HG03066 (cell line): ENCODE results near the gene LDLRAD2.
"Not testable (repeated sequence)": the region's sequence is repeated elsewhere in the genome, so short reads cannot be mapped to it uniquely, and the experiment has no call there.

Source experiments
- ATAC-seq: cut with Tn5 transposase; IDR thresholded peaks from one replicate; pipeline ENCODE4 v1.9.1; 2021; ENCODE audit warnings: low read depth; ENCODE audit not compliant: unreplicated experiment

The LDLRAD2 gene

DNA sequence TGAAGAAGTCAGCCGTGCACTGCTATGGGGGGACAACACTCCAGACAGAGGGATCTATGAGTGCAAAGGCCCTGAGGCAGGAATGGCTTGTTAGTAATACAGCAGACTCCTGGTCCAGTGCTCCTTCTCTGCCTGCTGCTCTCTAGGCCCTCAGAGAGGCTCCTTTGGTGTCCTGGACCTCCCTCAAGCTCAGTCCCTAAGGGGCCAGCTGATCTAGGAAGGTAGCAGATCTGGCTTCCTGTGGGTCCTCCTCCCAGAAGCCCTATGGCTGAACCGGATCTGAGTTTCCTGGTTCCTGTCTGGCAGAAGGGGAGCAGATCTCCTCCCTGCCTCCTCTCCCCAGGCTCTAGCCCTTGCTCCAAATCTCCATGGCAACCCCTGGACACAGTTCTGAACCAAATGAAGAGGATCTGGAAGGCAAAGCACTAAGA, at the start of gene LDLRAD2:
Gene LDLRAD2, plus strand, starts transcription at position 391 of the 431 bp plus-strand sequence. CDS start 187 bp downstream, outside the sequence.
- ATAC-seq, result no peak

- no peak for ATAC-seq
Measured at GRCh38 chr1:21763236-21763635, 48.8 kb upstream of the LDLRAD2 start.

GRCh38 chr1:21763694-21764419, 48.2 kb upstream of the LDLRAD2 start:
- ATAC-seq, result no peak

DNA sequence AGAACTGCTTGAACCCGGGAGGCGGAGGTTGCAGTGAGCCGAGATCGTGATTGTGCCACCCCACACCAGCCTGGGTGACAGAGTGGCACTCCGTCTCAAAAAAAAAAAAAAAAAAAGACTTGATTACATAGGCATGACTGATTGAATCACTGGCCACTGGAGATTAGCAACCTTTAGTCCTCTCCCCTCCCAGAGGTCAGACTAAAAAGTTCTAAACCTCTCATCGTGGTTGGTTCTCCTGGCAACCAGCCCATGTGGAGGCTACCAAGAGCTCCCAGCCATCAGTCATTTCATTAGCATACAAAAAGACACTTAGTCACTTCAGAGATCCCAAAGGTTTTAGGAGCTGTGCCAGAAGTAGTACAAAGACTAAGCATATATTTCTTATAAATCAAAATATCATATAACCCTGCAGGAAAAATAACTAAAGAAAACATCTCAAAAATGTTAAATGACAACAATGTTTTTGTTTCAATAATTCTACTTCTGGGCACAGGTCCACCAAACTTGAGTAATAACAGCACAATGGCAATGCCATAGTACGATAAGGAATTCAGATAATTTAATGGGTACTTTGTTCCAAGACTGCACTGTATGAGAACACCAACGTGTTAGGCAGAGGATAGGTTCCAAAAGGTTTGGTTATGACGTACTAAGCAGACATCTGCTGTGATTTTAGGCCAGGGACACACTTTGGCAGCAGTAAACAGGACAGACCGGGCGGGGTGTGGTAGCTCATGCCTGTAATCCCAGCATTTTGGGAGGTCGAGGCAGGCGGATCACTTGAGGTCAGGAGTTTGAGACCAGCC, 47.2 kb upstream of the LDLRAD2 start:
- ATAC-seq, result no peak

DNA sequence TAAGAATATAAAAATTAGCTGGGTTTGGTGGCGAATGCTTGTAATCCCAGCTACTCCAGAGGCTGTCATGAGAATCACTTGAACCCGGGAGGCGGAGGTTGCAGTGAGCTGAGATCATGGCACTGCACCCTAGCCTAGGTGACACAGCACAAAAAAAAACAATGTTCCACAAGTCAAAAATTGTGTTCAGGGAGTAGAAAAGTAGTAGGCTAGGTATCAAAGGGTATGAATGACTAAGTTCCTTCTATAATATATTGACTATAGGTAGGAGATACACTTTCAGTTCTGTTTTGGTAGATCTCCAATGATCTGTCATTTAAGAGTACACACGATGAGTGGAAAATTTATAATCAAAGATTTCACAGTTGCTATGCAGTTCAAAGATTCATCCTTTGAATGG, 45.9 kb upstream of the LDLRAD2 start:
- no peak for ATAC-seq

DNA sequence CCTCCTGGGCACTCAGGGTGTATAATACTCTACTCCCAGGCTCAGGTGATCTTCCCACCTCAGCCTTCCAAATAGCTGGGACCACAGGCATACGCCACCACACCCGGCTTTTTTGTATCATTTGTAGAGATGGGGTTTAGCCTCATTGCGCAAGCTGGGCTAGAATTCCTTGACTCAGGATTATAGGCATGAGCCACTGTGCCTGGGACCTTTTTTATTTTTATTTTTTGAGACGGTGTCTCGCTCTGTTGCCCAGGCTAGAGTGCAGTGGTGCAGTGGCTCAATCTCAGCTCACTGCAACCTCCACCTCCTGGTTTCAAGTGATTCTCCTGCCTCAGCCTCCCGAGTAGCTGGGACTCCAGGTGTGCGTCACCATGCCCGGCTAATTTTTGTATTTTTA, 45.0 kb upstream of the LDLRAD2 start:
- not testable (repeated sequence) for ATAC-seq

- ATAC-seq, result no peak
Measured at GRCh38 chr1:21770201-21770600, 41.9 kb upstream of the LDLRAD2 start.

DNA sequence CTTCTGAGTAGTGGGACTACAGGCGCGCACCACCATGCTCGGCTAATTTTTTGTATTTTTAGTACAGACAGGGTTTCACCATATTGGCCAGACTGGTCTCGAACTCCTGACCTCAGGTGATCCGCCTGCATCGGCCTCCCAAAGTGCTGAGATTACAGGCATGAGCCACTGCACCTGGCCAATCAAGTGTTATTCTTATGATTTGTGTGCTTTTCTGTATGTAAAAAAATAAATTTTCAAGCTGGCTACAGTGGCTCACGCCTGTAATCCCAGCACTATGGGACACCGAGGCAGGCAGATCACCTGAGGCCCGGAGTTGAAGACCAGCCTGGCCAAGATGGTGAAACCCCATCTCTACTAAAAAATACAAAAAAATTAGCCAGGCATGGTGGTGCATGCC, 41.5 kb upstream of the LDLRAD2 start:
- ATAC-seq, result not testable (repeated sequence)

DNA sequence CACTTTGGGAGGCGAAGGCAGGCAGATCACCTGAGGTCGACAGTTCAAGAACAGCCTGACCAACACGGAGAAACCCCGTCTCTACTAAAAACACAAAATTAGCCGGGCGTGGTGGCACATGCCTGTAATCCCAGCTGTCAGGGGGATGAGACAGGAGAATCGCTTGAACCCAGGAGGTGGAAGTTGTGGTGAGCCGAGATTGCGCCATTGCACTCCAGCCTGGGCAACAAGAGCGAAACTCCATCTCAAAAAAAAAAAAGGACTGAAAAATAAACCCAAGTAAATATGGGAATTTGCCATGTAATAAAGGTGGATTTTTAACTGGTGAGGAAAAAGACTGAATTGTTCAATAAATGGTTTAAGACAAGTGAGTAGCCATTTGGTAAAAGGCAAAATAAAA, 40.4 kb upstream of the LDLRAD2 start:
- ATAC-seq, result not testable (repeated sequence)

GRCh38 chr1:21773585-21773984, 38.5 kb upstream of the LDLRAD2 start:
- ATAC-seq, result no peak

- ATAC-seq, result no peak
Measured at GRCh38 chr1:21774835-21775549, 37.1 kb upstream of the LDLRAD2 start.

DNA sequence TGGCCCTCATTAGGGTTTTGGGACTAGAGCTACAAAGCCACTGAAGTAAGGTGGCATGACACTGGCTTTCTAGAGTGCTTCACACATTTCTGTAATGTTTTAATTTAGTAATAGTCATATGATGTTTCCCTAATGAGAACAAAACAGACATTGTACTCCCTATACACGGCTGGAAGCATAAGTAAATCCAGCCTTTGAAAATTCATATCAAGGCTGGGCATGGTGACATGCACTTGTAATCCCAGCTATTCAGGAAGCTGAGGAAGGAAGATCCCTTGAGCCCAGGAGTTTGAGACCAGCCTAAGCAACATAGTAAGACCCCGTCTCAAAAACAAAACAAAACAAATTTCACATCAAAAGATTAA, 36.5 kb upstream of the LDLRAD2 start:
- no peak for ATAC-seq

- no peak for ATAC-seq
Measured at GRCh38 chr1:21775985-21776562, 36.0 kb upstream of the LDLRAD2 start.

DNA sequence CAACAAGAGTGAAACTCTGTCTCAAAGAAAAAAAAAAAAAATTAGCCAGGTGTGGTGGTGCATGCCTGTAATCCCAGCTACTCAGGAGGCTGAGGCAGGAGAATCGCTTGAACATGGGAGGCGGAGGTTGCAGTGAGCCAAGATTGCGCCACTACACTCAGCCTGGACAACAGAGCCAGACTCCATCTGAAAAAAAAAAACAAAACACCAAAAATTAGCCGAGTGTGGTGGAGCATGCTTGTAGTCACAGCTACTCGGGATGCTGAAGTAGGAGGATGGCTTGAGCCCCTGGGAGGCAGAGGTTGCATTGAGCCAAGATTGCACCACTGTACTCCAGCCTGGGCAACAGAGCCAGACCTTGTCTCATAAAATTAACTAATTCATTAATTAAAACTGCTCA, 35.1 kb upstream of the LDLRAD2 start:
- not testable (repeated sequence) for ATAC-seq

DNA sequence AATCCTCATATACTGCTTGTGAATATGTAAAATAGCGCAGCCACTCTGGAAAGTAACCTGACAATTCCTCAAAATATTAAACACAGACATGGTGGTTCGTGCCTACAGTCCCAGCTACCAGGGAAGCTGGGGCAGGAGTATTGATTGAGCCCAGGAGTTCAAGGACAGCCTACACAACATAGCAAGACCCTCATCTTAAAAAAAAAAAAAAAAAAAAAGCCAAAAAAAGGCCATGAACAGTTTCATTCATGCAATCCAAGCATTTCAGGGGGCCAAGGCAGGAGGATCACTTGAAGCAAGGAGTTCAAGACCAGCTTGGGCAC, 33.7 kb upstream of the LDLRAD2 start:
- ATAC-seq, result no peak

DNA sequence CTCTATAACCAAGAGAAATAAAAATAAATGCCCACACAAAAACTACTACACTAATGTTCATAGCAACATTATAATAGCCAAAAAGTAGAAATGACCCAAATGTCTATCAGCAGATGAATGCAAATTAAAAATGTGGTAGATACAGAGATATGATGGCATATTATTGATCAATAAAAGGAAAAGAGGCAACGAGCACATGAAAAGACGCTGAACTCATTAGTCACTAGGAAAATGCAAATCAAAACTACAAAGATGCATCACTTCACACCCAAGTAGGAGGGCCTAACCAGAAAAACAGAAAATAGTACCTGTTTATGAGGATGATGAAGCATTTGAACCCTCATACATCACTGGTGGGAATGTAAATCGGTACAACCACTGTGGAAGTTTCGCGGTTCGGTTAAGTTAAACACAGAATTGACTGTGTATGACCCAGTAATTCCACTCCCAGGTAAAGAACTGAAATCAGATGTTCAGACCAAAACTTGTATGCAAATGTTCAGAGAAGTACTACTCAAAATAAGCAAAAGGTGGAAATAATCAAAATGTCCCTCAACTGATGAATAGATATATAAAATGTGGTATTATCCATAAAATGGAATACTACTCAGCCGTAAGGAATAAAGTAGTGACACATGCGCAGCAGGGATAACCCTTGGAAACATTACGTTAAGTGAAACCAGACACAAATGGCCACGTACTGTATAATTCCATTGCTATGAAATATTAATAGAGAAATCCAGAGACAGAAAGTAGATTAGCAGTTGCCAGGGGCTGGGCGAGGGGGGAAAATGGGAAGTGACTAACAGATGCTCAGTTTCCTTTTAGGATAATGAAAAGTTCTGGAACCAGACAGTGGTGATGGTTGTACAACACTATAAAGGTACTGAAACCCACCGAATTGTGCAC, 32.2 kb upstream of the LDLRAD2 start:
- no peak for ATAC-seq

DNA sequence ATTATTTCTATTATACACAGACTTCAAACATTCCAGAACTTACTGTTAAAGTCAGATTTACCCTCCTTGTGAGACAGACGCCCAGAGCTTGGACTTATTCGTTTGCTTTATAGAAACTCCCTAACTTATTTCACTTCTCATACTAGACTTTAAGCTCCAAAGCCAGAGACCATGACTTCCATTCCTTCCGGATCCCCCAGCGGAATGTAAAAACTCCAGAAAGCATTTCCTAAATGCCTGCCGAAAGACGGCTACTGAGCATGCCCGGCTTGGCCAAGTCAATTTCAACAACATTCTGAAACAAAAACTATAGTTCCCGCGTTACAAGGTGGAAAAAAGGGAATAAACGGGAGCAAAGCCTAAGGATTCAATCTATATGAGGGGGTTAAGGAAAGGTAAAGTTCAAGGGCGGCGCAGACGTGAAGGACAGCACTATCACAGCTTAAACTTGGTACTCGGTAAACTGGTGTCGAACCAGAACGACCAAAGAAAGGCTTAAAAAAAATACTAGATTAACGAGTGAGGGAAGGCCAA, 30.2 kb upstream of the LDLRAD2 start:
- ATAC-seq, result peak; percentile 19

DNA sequence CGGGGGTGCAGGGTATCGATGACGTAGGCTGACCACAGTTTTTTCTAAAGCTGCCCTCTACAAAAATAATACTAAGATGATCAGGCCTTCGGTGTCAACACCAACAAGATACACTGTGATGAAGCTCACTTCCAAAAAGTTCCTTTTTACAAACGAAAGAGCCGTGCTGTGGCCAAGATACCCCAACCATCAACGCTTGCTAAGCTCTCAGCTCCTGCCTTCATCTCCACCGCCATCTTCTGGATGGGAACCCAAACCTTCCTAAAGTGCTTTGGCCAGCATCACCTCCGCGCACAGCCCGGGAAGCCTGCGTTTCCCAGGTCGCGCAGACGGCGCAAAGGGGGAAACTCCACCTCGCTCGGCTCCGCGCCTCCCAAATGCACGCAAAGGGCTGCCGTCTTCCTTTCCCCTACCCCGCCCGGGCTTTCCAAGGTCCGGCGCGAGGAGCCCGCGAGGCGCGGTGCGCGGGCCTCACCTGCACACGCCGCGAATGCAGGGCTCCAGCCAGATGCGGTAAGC, 29.7 kb upstream of the LDLRAD2 start:
- no peak for ATAC-seq

GRCh38 chr1:21782868-21783678, 29.0 kb upstream of the LDLRAD2 start, which contains the start of gene USP48:
Gene USP48, minus strand, starts transcription at chr1:21783149. Its CDS starts 192 bp downstream, at chr1:21782957.
- peak; percentile 51 for ATAC-seq
